H9 (cell line): ENCODE data around the gene NHLRC4. TPM values are rescaled to one million over a fixed set of nuclear protein-coding genes. Genes with fewer than 3 reads are reported as not detected.

ENCODE experiments used
- DNase-seq: peaks from one replicate; pipeline ENCODE4 v3.0.0-alpha.2; 2017
- H2AFZ ChIP-seq: one replicate; pipeline ENCODE4 v1.6.1; 2013; ENCODE audit warnings: mild to moderate bottlenecking, low read length, control low read depth, moderate library complexity
- H2AK5ac ChIP-seq: 2 replicates; pipeline ENCODE4 v1.6.1; 2013; ENCODE audit warnings: low read length, control low read depth, mixed read lengths; ENCODE audit not compliant: insufficient read length
- H2BK120ac ChIP-seq: one replicate; pipeline ENCODE4 v1.6.1; 2013; ENCODE audit warnings: low read depth, mild to moderate bottlenecking, low read length, control low read depth, inconsistent platforms; ENCODE audit not compliant: poor library complexity, severe bottlenecking
- H2BK12ac ChIP-seq: 2 replicates; pipeline ENCODE4 v1.6.1; 2013; ENCODE audit warnings: low read length, control low read depth, mixed read lengths, low read depth; ENCODE audit not compliant: insufficient read length
- H2BK15ac ChIP-seq: 2 replicates; pipeline ENCODE4 v1.6.1; 2013; ENCODE audit warnings: low read depth, low read length, control low read depth
- H2BK20ac ChIP-seq: one replicate; pipeline ENCODE4 v1.6.1; 2013; ENCODE audit warnings: low read depth, mild to moderate bottlenecking, low read length, control low read depth, inconsistent platforms; ENCODE audit not compliant: poor library complexity, severe bottlenecking
- H2BK5ac ChIP-seq: 2 replicates; pipeline ENCODE4 v1.6.1; 2013; ENCODE audit warnings: low read length, control low read depth, mixed read lengths; ENCODE audit not compliant: insufficient read length
- H3K14ac ChIP-seq: 2 replicates; pipeline ENCODE4 v1.6.1; 2013; ENCODE audit warnings: low read length, control low read depth; ENCODE audit not compliant: insufficient read depth
- H3K18ac ChIP-seq: 2 replicates; pipeline ENCODE4 v1.6.1; 2013; ENCODE audit warnings: low read depth, mild to moderate bottlenecking, mixed read lengths, low read length, control low read depth; ENCODE audit not compliant: insufficient read length
- H3K23ac ChIP-seq: 2 replicates; pipeline ENCODE4 v1.6.1; 2013; ENCODE audit warnings: low read length, control low read depth, mixed read lengths, low read depth; ENCODE audit not compliant: insufficient read length
- H3K23me2 ChIP-seq: 2 replicates; pipeline ENCODE4 v1.6.1; 2013; ENCODE audit warnings: low read depth, mild to moderate bottlenecking, mixed read lengths, low read length, control low read depth; ENCODE audit not compliant: insufficient read length, poor library complexity, severe bottlenecking
- H3K27ac ChIP-seq: 2 replicates; pipeline ENCODE4 v1.5.1; 2013; ENCODE audit warnings: low read length, control low read depth, mixed read lengths, low read depth; ENCODE audit not compliant: insufficient read length
- H3K27me3 ChIP-seq: 2 replicates; pipeline ENCODE4 v1.6.1; 2013; ENCODE audit warnings: low read length, control low read depth, inconsistent platforms; ENCODE audit not compliant: insufficient read depth
- H3K4ac ChIP-seq: 2 replicates; pipeline ENCODE4 v1.6.1; 2013; ENCODE audit warnings: low read depth, mild to moderate bottlenecking, control low read depth, inconsistent platforms, low read length, moderate library complexity
- H3K4me1 ChIP-seq: 2 replicates; pipeline ENCODE4 v1.6.1; 2013; ENCODE audit warnings: low read length, control low read depth, inconsistent platforms; ENCODE audit not compliant: insufficient read depth
- H3K4me2 ChIP-seq: 2 replicates; pipeline ENCODE4 v1.6.1; 2013; ENCODE audit warnings: low read length, control low read depth, mixed read lengths; ENCODE audit not compliant: insufficient read length, insufficient read depth
- H3K56ac ChIP-seq: 2 replicates; pipeline ENCODE4 v1.6.1; 2013; ENCODE audit warnings: low read depth, mild to moderate bottlenecking, mixed read lengths, low read length, control low read depth; ENCODE audit not compliant: insufficient read length
- H3K79me1 ChIP-seq: 2 replicates; pipeline ENCODE4 v1.6.1; 2013; ENCODE audit warnings: low read depth, mild to moderate bottlenecking, moderate library complexity, low read length, control low read depth, inconsistent platforms; ENCODE audit not compliant: insufficient read depth, poor library complexity, severe bottlenecking
- H3K79me2 ChIP-seq: 2 replicates; pipeline ENCODE4 v1.6.1; 2013; ENCODE audit warnings: low read length, control low read depth, inconsistent platforms; ENCODE audit not compliant: insufficient read depth
- H3K9ac ChIP-seq: 2 replicates; pipeline ENCODE4 v1.6.1; 2013; ENCODE audit warnings: low read length, control low read depth, mixed read lengths; ENCODE audit not compliant: insufficient read length; ENCODE audit errors: extremely low read depth
- H3K9me3 ChIP-seq: one replicate; pipeline ENCODE4 v1.6.1; 2013; ENCODE audit warnings: low read depth, low read length, inconsistent platforms; ENCODE audit not compliant: control insufficient read depth
- H3T11ph ChIP-seq: one replicate; pipeline ENCODE4 v1.6.1; 2013; ENCODE audit warnings: mild to moderate bottlenecking, low read length, control low read depth, inconsistent platforms
- H4K20me1 ChIP-seq: one replicate; pipeline ENCODE4 v1.6.1; 2013; ENCODE audit not compliant: control insufficient read depth, insufficient read length, insufficient read depth
- H4K5ac ChIP-seq: 2 replicates; pipeline ENCODE4 v1.6.1; 2013; ENCODE audit warnings: low read depth, mild to moderate bottlenecking, mixed read lengths, low read length, control low read depth; ENCODE audit not compliant: insufficient read length
- H4K8ac ChIP-seq: replicated peaks from 2 replicates; pipeline ENCODE4 v1.6.1; 2013; ENCODE audit warnings: low read length, control low read depth, mixed read lengths, low read depth; ENCODE audit not compliant: insufficient read length
- H4K91ac ChIP-seq: 2 replicates; pipeline ENCODE4 v1.6.1; 2013; ENCODE audit warnings: low read depth, mild to moderate bottlenecking, moderate library complexity, mixed read lengths, low read length, control low read depth; ENCODE audit not compliant: insufficient read length
- H3K27ac Mint-ChIP-seq, 3 experiments: 2 replicates in 2 of 3; 3 replicates in 1 of 3; pipeline ENCODE4 v1.8.0; 2020 to 2021; ENCODE audit warnings: mixed read lengths in 3 of 3, mild to moderate bottlenecking in 1 of 3, moderate library complexity in 1 of 3
- H3K27me3 Mint-ChIP-seq: 2 replicates; pipeline ENCODE4 v1.8.0; 2021; ENCODE audit warnings: low read depth, mild to moderate bottlenecking, moderate library complexity, mixed read lengths
- H3K36me3 Mint-ChIP-seq, 3 experiments: 2 replicates in 2 of 3; 3 replicates in 1 of 3; pipeline ENCODE4 v1.8.0; 2020 to 2021; ENCODE audit warnings: low read depth in 3 of 3, mixed read lengths in 3 of 3; ENCODE audit not compliant: insufficient read depth in 1 of 3
- H3K4me1 Mint-ChIP-seq, 2 experiments: 2 replicates each; pipeline ENCODE4 v1.8.0; 2020; ENCODE audit warnings: mixed read lengths in 2 of 2
- H3K4me3 Mint-ChIP-seq, 2 experiments: 2 replicates in 1 of 2; 3 replicates in 1 of 2; pipeline ENCODE4 v1.8.0; 2020 to 2021; ENCODE audit warnings: mild to moderate bottlenecking in 2 of 2, mixed read lengths in 2 of 2, moderate library complexity in 1 of 2
- H3K9me3 Mint-ChIP-seq, 2 experiments: 2 replicates in 1 of 2; 3 replicates in 1 of 2; pipeline ENCODE4 v1.8.0; 2020; ENCODE audit warnings: mild to moderate bottlenecking in 2 of 2, mixed read lengths in 2 of 2, moderate library complexity in 1 of 2
- whole genome bisulfite sequencing: extraction: QIAGEN DNeasy Blood & Tissue Kit; methylation state at CpG from one replicate; pipeline ENCODE4 v1.1.7; 2013; ENCODE audit warnings: missing lambda C conversion rate, low lambda C conversion rate, mixed read lengths; ENCODE audit not compliant: insufficient read length; ENCODE audit errors: extremely low coverage; 5-methylcytosine and 5-hydroxymethylcytosine counted together
- total RNA-seq: library from RNA; stranded (reverse); gene quantifications from 2 replicates; pipeline ENCODE4 v1.2.1, GENCODE V29; 2021
- TF ChIP-seq, protein P1 (sequence below): fragments of 200-600 bp; sonication (generic); conservative IDR thresholded peaks from 3 replicates; pipeline ENCODE4 v1.8.0; 2021; ENCODE audit warnings: antibody characterized with exemption, mild to moderate bottlenecking

The NHLRC4 gene
- total RNA-seq, 1 experiment from 2014 or later: 0.42 TPM

DNA sequence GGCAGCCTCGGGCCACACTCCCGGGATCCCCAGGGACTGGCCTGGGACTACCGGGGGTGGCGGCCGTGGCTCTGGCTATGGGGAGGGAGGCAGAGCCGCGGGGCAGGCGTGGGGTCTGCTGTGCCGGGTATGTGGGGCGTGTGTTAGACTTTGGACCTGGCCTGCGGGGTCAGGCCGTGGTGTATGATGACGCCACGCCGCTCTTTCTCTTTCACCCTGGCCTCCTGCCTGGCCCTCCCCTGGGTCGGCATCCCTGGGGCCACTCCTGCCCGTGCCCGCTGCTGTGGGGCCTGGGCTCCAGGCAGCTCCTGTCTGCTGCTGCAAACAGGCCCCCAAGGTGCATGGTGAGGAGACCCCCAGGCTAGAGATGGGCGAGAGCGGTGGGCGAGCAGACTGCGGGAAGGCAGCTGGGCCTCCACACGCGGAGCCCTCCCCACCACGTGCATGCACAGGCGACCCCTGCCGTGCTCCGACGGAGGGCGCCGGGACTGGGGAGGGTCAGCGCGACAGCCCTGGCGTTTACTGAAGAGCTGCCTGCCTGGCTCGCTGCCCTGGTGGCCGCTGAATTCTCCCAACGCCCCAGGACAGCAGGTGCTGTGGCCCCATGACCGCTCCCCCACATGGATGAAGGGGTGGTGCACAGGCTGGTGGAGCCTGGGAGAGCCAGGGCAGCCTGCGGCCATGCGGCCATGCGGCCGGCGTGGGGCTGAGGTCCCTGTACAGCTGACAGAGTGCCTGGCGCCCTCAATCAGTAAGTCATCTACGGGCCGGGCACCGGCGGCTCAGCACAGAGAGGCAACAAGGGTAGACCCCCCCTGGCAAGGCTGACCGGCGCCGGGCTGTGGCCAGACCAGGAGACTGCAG lies 23.3 kb upstream of the NHLRC4 start:
- no peak overlapping the region for H3K18ac ChIP-seq
- TF ChIP-seq, protein P1, sequence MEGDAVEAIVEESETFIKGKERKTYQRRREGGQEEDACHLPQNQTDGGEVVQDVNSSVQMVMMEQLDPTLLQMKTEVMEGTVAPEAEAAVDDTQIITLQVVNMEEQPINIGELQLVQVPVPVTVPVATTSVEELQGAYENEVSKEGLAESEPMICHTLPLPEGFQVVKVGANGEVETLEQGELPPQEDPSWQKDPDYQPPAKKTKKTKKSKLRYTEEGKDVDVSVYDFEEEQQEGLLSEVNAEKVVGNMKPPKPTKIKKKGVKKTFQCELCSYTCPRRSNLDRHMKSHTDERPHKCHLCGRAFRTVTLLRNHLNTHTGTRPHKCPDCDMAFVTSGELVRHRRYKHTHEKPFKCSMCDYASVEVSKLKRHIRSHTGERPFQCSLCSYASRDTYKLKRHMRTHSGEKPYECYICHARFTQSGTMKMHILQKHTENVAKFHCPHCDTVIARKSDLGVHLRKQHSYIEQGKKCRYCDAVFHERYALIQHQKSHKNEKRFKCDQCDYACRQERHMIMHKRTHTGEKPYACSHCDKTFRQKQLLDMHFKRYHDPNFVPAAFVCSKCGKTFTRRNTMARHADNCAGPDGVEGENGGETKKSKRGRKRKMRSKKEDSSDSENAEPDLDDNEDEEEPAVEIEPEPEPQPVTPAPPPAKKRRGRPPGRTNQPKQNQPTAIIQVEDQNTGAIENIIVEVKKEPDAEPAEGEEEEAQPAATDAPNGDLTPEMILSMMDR: no peak
- Mint-ChIP-seq H3K9me3 (no peaks in the 10 kb centered on the region), H3K36me3 (peaks cover 0 to 8% (median 3%) of the 10 kb centered on the region in 3 experiments; a peak in 4 of 7 replicates), H3K27ac (peak overlapping the region in 1 of 3 experiments; percentile 27; a peak in 1 of 7 replicates), H3K4me1 (no peaks in the 10 kb centered on the region), H3K4me3 (no peak overlapping the region), H3K27me3 (no peaks in the 10 kb centered on the region)
- no peak overlapping the region for H2BK5ac ChIP-seq
- H2BK120ac ChIP-seq: no peak overlapping the region
- peaks cover 4% of the 10 kb centered on the region for H3K79me1 ChIP-seq
- no peak overlapping the region for H3K27ac ChIP-seq
- H3K56ac ChIP-seq: no peak overlapping the region
- no peaks in the 10 kb centered on the region for H3K27me3 ChIP-seq
- H2AFZ ChIP-seq: no peak overlapping the region
- no peaks in the 10 kb centered on the region for H3K9me3 ChIP-seq
- H3K4me2 ChIP-seq: no peak overlapping the region
- no peak overlapping the region for H3K4ac ChIP-seq
- H3K79me2 ChIP-seq: no peaks in the 10 kb centered on the region; the same call in 1 of the 2 replicates
- H3K14ac ChIP-seq: no peak overlapping the region; the same call in 1 of the 2 replicates
- H4K5ac ChIP-seq: no peak overlapping the region
- no peak overlapping the region for H2BK15ac ChIP-seq
- H3K23ac ChIP-seq: no peak overlapping the region
- DNase-seq: no peak
- H3K9ac ChIP-seq: no peak overlapping the region
- H2AK5ac ChIP-seq: no peak overlapping the region
- no peak overlapping the region for H4K91ac ChIP-seq
- H2BK12ac ChIP-seq: no peak overlapping the region
- no peak overlapping the region for H2BK20ac ChIP-seq
- no peaks in the 10 kb centered on the region for H3K23me2 ChIP-seq
- no peaks in the 10 kb centered on the region for H4K20me1 ChIP-seq
- H4K8ac ChIP-seq: no peak overlapping the region
- H3K4me1 ChIP-seq: no peaks in the 10 kb centered on the region
- H3T11ph ChIP-seq: no peak overlapping the region
- WGBS: no CpG with 5 or more reads among the region's 51 CpGs
